Measurements from ENCODE around the gene ADK.
"Not testable (repeated sequence)": the region's sequence is repeated elsewhere in the genome, so short reads cannot be mapped to it uniquely, and the experiment has no call there.

ADK gene

DNA sequence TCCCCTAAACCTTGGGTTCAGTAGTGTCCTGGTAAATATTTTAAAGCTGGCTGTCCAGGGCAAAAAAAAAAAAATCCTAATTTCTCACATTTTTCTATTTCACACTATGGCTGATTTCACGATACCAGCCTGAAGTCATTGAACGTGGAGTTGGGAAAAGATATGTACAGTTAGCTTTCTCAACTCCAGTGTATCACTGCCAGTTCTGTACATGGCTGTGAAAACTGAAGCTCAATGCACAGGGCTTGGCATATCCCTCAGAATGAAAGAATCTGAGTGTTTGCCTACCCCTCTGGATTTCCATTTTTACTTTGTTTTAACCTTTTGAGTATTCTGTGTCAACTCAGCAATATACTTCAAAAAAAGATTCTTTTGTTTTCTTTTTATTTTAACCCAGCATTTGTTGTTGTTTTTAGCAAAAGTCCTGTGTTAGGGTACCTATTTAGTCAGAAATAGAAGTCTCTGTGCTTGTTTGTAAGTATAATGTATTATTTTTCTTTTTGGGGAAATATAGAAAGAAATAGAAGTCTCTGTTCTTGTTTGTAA, 274.5 kb downstream of the ADK start:
- no peak for DNase-seq (ENCODE audit: low spot score)

GRCh38 chr10:74431816-74432215, 280.8 kb downstream of the ADK start:
- DNase-seq (ENCODE audit: low spot score) = no peak

GRCh38 chr10:74432841-74433594, 282.0 kb downstream of the ADK start:
- peak; percentile 18 for DNase-seq (ENCODE audit: low spot score)

DNA sequence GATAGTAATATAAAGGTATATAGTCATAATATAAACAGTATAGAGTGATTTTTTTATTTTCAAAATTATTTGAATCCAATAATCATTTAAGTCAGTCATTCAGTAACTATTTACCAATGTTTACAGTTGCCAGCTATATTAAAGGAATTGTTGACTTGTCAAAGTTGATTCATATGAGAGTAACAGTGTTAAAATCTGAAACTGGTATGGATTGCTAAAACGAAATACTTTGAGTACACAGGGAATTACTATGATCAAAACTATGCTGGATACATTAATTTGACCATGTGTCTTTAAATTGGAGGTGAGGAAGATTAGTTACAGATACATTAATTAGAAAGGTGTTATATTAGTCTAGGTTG, 282.6 kb downstream of the ADK start:
- DNase-seq (ENCODE audit: low spot score) = no peak

GRCh38 chr10:74433993-74434392, 283.0 kb downstream of the ADK start:
- DNase-seq (ENCODE audit: low spot score) = no peak

GRCh38 chr10:74434547-74434946, 283.5 kb downstream of the ADK start:
- DNase-seq (ENCODE audit: low spot score) = no peak

DNA sequence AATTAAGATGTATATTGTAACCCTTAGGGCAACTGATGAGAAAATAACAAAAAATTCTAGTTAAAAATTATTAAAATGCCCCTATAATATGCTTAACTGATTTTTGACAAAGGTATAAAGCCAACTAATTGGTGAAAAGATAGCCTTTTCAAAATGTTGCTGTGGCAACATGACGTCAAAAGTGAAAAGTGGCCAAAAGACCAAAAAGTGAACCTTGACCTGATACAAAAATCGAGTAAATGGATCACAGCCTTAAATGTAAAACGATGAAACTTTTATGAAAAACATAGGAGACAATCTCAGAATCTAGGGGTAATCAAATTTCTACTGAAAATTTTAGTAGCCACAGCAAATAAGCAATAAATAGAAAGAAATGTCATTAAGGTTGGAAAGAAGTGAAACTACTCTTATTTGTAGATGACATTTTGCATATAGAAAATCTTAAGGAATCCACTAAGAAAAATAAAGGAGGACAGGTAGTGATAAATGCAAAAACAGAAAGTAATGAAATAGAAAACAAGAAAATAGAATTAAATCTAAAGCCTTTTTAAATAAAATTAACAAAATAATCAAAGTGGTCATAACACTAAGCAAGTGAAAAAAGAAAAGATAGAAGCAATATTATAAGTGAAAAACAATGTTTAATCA, 285.6 kb downstream of the ADK start:
- no peak for DNase-seq (ENCODE audit: low spot score)

DNA sequence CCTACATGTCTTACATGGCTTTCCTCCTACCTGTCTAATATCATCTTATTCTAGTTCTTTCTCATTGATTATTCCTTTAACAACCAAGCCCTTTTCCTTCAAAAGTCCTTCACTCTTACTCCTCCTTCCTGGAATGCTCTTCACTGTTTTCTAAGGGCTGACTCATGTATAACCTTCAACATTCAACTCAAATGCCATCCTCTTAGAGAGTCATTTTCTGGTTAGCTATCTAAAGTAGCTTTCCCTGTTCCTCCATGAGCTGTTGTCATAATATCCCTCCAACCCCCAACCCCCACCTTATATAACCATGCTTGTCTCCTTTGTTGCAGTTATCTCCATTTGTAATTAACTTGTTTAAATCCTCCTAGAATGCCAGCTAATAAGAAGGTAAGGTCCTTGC, 286.8 kb downstream of the ADK start:
- peak; percentile 80 for DNase-seq (ENCODE audit: low spot score)

DNA sequence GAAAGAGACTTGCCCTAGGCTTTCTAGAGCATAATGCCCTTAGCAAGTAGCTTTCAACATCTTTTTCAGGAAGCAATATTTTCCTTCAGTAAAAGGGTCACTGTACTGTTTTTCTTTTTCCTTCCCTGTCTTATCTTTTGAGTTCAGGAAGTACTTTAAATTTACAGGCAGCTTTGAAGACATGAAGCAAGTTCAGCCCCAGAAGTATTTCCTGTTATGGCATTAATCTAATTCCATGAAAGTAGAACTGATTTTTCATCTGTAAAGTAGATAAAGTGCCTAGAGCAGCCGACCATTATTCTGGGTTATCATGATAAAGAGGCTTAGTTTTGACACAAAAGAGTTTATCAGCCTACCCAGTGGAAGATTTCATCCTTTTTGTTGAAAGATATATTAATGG, 288.2 kb downstream of the ADK start:
- no peak for DNase-seq (ENCODE audit: low spot score)

GRCh38 chr10:74445493-74445892, 294.5 kb downstream of the ADK start:
- no peak for DNase-seq (ENCODE audit: low spot score)

GRCh38 chr10:74450602-74451001, 299.6 kb downstream of the ADK start:
- no peak for DNase-seq (ENCODE audit: low spot score)

- no peak for DNase-seq (ENCODE audit: low spot score)
Measured at GRCh38 chr10:74451127-74451829, 300.3 kb downstream of the ADK start.

- DNase-seq (ENCODE audit: low spot score) = no peak
Measured at GRCh38 chr10:74453169-74453568, 302.1 kb downstream of the ADK start.

GRCh38 chr10:74457478-74457877, 306.5 kb downstream of the ADK start:
- DNase-seq (ENCODE audit: low spot score) = not testable (repeated sequence)

GRCh38 chr10:74460812-74461211, 309.8 kb downstream of the ADK start:
- DNase-seq (ENCODE audit: low spot score) = peak; percentile 16

DNA sequence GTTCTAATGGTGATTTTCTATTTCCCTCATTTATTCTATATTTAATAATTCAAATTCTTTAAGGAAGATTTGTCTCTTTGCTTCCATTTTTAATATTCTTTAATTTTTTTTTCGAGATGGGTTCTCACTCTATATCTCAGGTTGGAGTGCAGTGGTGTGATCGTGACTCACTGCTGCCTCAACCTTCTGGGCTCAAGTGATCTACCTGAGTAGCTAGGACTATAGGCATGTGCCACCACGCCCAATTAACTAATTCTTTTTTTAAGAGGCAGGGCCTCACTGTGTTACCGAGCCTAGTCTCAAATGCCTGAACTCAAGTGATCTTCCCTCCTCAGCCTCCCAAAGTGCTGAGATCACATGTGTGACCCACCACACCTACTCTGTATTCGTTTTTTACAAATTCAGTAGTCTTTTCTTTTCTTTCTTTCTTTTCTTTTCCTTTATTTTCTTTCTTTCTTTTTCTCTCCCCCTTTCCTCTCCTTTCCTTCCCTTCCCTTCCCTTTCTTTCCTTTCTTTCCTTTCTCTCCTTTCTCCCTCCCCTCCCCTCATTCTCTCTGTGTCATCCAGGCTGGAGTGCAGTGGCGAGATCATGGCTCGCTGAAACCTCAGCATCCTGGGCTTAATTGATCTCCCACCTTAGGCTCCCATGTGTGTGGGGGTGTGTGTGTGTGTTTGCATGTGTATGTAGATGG, 323.1 kb downstream of the ADK start:
- DNase-seq (ENCODE audit: low spot score) = peak; percentile 9

- not testable (repeated sequence) for DNase-seq (ENCODE audit: low spot score)
Measured at GRCh38 chr10:74476162-74476706, 325.2 kb downstream of the ADK start.

- no peak for DNase-seq (ENCODE audit: low spot score)
Measured at GRCh38 chr10:74480778-74481177, 329.8 kb downstream of the ADK start.

DNA sequence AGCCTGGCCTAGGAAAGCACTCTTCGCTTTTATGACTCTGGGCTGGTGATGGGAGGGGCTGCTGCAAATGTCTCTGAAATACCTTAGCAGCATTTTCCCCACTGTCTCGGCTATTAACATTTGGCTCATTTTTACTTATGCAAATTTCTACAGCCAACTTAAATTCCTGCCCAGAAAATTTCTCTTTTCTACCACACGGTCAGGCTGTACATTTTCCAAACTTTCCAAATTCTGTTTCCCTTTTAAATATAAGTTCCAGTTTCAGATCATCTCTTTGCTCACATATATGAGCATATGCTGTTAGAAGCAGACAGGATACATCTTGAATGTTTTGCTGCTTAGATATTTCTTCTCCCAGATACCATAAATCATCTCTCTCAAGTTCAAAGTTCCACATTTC, 332.3 kb downstream of the ADK start:
- no peak for DNase-seq (ENCODE audit: low spot score)

DNA sequence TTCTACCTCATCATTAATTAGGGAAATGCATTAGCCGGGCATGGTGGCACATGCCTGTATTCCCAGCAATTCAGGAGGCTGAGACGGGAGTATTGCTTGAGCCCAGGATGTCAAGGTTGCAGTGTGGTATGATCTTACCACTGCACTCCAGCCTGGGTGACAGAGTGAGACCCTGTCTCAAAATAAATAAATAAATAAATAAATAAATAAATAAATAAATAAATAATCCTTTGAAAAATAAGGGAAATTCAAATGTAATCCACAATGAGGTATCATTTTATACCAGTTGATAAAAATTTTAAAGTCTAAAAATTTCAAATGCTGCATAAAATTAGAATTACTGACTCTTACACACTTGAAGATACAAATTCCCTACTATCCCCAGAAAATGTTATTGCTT, 334.3 kb downstream of the ADK start:
- no peak for DNase-seq (ENCODE audit: low spot score)

- DNase-seq (ENCODE audit: low spot score) = no peak
Measured at GRCh38 chr10:74486659-74487058, 335.6 kb downstream of the ADK start.

- DNase-seq (ENCODE audit: low spot score) = no peak
Measured at GRCh38 chr10:74488907-74489306, 337.9 kb downstream of the ADK start.

Measured in kidney tubule cell (primary cell).